ENCODE results near the gene EIF2B1.

GRCh38 chr12:123571343-123571813 is 62.1 kb downstream of the EIF2B1 start:
- TF ChIP-seq CTCF (IDR thresholded peaks at IDR 0.05) (no peak), POLR2A (IDR thresholded peaks at IDR 0.05) (no peak)
